ENCODE results near the gene SLC9B1.
"Not testable (repeated sequence)": the region's sequence is repeated elsewhere in the genome, so short reads cannot be mapped to it uniquely, and the experiment has no call there.

The SLC9B1 gene

GRCh38 chr4:102871772-102872171 is 147.7 kb downstream of the SLC9B1 start:
- DNase-seq: no peak

- DNase-seq: no peak
These were observed 149.8 kb downstream of the SLC9B1 start for GRCh38 chr4:102869569-102870197.

- DNase-seq: peak; percentile 90
These were observed 150.5 kb downstream of the SLC9B1 start, which contains the start of gene CISD2 for GRCh38 chr4:102868781-102869568. Gene CISD2 (plus strand): TSS chr4:102868992. CDS start chr4:102869085, 93 bp downstream.

GRCh38 chr4:102868153-102868780 is 151.2 kb downstream of the SLC9B1 start:
- DNase-seq: no peak

- DNase-seq: no peak
These were observed 152.0 kb downstream of the SLC9B1 start for GRCh38 chr4:102867278-102868152.

- not testable (repeated sequence) for DNase-seq
These were observed 154.2 kb downstream of the SLC9B1 start for GRCh38 chr4:102865327-102865726.

GRCh38 chr4:102862747-102863146 is 156.8 kb downstream of the SLC9B1 start:
- DNase-seq: no peak

GRCh38 chr4:102862016-102862415 is 157.5 kb downstream of the SLC9B1 start:
- DNase-seq: no peak

- no peak for DNase-seq
These were observed 158.7 kb downstream of the SLC9B1 start for GRCh38 chr4:102860611-102861324.

- no peak for DNase-seq
These were observed 160.6 kb downstream of the SLC9B1 start for GRCh38 chr4:102858828-102859464.

Measured in CD4-positive, alpha-beta T cell treated with Interleukin-15 for 1 hour (primary cell).